HG03064 (cell line): ENCODE results near the gene C17orf100.

Experiments
- ATAC-seq: cut with Tn5 transposase; IDR thresholded peaks from one replicate; pipeline ENCODE4 v1.9.1; 2021; ENCODE audit warnings: low read depth; ENCODE audit not compliant: unreplicated experiment

C17orf100 gene

DNA sequence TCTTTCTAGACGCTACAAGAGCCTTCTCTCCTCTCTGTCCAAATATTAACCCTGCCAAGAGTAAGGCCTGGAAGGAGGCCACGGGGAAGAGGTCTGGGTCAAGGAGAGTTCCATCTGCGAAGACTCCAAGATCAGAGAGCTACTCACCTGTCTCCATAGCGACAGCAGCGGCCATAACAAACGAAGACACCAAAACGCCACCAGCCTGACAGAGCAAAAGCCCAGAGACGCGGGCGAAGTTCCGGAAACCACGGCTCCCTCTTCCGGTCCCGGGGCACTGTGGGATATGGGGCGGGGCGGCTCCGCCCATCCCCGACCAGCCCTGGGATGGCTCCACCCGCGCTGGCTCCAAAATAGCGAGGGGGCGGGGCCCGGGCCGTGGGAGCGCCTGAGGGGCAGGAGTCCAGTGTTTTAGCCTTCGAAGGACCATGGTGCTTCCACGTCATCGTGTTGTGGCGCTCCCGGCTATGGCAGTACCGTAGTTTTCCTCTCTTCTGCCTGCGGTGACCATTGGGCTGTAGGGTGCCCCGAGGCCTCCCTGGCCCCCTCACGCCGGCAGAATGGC is at the start of gene C17orf100, which contains the start of gene MED31:
Gene C17orf100, plus strand, starts transcription at position 409 of the 565 bp plus-strand sequence. Its CDS starts 152 bp downstream, at position 561.
Gene MED31, minus strand, starts transcription at position 252 of the 565 bp plus-strand sequence. Its CDS starts 77 bp downstream, at position 175.
- ATAC-seq = peak; percentile 84

DNA sequence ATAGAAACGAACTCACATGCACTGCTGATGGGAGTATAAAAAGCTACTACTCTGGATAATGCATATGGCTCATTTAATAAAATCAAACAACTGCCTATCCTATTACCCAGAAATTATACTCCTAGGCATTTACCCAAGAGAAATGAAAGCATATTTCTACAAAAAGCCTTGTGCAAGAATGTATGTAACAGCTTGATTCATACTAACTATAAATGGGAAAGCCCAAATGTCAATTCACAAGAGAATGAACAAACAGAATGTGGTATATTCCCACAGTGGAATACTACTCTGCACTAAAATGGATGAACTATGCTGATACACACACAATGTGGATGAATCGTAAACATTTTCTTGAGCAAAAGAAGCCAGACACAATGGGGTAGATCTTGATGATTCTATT is 49.4 kb upstream of the C17orf100 start:
- no peak for ATAC-seq

DNA sequence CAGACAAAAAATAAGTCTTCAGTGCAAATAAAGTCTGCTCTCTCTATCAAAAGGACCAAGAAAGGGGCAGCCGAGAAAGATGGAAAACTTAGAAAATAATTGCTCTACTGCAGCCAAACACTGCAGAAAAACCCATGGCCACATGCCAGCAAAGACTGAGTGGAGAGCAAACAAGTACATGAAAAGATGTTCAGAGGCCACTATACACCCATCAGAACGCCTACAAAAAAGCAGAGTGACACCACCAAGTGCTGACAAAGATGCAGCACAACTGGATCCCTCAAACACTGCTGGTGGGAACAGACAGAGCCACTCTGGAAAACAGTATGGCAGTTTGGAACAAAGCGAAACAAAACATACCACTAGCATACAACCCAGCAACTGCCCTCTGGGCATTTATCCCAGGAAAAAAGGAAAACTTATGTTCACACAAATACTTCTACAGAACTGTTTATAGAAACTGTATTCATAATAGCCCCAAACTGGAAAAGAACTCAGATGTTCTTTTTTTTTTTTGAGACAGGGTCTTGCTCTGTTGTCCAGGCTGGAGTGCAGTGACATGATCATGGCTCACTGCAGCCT is 47.7 kb upstream of the C17orf100 start:
- no peak for ATAC-seq

DNA sequence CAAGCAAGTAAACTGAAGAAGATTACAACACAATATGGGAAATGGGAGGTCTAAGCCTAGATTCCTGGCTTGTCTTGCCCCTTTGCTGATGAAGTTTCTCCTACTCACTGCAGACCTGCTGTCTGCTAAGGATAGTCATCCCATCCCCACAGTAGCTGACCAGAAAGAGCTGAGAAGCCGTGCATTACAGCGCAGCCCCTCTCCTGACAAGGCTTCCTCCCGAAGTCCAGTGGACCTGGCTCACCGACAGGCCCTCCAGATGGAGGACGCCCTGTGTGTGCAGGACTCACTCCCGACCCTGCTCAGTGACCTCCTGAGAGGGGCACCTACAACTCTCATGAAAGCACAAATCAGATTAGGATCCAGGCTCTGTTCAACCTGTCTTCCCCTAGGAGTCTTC is 46.4 kb upstream of the C17orf100 start:
- no peak for ATAC-seq

DNA sequence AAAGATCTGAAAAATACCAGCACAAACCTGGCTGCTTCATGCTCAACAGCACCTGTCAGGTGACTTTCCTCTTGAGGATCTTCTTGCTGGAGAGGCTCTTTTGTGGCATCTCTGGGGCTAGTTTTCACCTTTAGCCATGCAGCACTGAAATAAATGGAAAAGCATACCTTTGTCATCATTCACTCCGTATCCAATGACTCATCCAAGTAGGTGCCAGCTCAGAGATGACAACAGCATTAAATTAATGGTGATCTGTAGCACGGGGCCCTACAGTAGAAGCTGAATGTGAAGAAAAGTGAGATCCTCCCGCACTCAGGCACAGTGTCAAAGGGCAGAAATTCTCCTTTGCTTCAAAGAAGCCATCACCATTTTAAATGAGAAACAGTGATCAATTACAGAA is 43.2 kb upstream of the C17orf100 start:
- no peak for ATAC-seq

DNA sequence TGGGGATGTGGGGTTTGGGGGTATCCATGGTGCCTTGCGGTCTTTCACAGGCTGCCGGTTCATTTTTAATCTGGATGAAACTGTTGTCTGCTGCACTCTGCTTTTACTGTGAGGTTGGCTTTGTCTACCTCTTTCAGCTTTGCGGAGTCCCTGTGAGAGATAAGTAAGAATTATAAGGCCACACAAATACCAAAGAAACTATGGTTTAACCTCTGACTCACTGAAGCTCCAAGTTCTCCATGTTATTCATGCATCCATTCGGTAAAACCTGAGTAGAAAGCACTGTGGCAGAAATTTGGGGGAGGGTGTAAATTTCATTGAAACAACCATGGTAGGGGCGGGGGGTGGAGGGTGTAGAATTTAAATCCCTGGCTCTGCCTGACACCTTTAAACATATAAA is 41.6 kb upstream of the C17orf100 start:
- ATAC-seq = no peak

DNA sequence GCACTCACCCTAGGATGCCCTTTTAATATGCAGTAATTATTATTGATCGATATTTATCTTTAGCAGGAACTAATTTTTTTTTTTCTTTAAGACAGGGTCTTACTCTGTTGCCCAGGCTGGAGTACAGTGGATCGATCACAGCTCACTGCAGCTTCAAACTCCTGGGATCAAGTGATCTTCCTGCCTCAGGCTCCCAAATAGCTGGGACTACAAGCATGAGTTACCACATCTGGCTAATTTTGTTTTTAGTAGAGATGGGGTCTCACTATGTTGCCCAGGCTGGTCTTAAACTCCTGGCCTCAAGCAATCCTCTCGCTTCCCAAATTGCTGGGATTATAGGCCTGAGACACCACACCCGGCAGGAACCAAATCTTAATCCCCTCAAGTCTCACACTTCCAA is 40.3 kb upstream of the C17orf100 start:
- ATAC-seq = no peak

DNA sequence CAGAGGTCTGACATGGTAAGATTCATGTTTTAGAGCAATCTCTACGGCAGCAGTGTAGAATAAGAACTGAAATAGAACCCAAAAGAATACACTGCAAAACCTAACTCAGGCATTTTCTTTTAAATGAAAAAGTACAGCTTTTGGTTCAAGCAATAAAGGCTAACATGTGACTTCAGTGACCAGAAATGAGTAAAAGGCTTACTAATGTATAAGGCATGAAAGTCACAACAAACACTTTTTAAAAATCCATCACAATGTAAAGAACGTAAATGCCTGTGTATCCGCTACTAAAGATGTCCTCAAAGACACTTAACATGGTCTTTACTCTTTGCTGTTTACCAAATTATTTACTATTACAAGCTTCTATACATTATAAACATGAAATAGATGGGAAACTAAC is 27.6 kb upstream of the C17orf100 start:
- ATAC-seq = no peak

DNA sequence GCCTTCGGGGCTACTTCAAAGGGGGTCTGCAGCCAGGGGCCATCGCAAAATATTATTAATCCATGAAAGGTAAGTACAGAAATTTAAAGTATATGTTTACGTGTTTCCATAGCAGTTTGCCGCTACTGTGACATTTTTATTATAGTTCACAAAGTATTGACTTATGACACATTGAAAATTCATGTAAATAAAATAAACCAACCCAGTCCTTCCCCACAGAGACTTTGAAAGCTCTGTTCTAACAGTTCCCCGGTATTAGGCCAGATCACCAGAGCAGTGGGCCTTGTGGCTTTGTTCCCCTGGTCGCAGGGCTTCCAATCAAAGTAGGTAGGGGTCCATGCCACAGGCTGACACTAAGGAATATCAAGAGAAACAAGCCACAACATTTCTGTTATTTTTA is 24.9 kb upstream of the C17orf100 start:
- ATAC-seq = no peak

DNA sequence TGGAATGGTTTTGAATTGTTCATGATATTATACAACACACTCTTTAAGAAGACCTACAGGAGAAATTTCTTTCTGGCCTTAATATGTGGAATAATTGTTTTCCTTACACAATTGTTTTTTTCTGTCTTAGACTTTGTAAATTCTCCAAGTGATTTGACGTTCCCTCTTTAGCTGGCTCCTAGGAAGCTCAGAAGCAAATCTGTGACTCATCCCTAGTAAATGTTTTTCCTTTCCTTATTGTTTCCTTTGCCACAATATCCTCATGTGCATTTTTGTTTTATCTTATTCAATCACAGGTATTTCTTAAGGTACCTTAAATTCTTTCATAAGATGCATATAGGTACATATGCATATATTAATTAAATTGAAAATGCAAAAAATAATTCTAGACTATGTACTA is 24.5 kb upstream of the C17orf100 start:
- no peak for ATAC-seq

DNA sequence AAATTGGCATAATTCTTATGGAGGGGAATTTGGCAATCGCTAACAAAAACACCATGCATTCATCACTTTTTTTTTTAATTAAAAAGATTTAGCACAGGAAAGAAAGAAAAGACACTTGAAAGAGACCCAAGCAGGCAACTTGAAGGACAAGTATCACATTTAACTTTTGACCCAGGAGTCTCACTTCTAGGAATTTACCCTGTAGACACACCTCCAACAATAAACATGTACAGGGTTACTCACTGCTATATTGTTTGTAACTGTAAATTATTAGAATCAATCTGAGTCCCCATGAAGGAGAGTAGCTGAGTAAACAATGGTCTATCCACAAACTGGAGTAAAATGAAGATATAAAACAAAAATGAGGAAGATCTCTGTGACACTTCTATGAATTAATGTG is 21.2 kb upstream of the C17orf100 start:
- ATAC-seq = no peak

DNA sequence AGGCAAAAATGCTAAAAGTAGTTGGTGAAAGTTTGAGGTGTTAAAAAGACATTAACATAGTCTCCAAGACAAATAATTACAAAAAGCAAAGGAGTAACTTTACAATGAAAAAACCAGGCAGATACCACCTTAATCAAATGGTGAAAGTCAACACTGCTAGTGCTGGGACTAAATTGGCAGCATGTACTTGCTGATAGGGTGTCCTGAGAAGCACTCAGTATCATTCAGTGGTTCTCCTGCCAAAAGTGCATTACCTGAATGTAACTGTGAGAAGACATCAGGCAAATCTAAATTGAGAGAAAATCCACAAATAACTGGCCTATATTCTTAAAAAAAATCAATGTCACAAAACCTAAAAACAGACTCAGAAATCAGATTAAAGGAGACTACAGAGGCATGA is 19.0 kb upstream of the C17orf100 start:
- no peak for ATAC-seq

DNA sequence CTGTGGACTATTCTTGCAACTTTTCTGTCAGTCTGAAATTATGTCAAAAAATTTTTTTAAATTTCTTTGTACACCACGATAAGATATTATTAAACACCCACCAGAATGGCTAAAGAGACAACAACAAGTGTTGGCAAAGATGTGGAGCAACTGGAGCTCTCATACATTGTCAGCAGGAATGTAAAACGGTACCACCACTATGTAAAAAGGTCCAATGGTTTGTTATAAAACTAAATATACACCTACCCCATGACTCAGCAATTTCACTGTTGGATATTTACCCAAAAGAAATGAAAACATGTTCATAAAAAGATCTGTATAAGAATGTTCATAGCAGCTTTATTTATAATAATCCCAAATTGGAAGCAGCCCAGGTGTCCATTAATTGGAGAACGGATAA is 18.3 kb upstream of the C17orf100 start:
- no peak for ATAC-seq

DNA sequence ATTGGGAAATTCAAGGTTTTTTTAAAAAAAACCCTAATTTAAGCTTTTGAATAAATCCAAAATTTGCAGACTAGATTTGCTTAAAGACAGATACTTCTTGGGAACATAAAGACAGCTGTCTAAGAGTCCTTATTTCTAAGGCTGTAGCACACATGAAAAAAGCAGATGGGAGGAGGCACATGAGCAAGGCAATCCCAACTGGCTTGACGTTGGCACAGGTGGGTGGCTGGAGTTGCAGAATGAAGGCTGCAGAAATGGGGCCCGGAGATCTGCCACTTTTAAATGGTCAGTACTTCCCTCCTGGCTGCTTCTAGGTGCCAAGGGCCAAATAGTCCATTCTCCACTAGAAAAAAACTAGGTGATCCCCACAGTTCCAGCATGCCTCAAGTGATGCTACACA is 15.5 kb upstream of the C17orf100 start:
- no peak for ATAC-seq

DNA sequence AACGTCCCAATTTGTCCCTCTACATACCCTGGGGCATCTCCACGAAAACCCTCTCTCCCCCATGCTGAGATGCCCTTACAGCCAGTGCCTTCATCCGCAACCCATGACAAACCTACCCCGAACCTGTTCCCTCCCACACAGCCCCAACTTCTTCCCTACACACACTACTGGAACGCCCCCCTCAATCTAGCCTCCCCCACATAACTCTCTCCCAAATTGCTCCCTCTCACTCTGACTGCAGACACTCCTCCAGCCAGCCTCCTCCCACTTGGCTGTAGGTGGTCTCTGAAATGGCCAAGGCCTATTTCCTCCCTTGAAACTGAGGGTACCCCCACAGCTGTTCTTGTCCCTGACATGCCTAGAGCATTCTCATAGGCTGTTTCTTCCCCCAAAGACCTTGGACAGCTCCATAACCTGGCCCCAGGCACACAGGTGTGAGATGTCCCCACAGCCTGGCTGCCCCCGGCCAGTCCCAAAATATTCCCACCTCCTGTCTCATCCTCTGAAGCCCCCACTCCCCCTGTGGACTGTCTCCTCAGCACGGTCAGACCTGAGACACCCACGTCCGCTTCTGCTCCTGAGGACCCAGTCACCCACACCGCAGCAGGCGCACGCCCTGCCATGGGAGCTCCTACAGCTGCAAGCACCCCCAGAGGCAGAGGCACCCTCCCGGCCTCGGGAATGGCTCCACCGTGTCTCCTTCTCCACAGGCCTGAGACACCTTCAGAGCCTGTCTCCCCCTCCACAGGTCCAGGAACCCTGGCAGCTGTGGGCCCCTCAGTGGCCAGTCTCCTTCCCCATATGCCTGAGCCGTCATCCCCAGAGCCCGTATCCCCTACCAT is 14.7 kb upstream of the C17orf100 start:
- ATAC-seq = no peak

DNA sequence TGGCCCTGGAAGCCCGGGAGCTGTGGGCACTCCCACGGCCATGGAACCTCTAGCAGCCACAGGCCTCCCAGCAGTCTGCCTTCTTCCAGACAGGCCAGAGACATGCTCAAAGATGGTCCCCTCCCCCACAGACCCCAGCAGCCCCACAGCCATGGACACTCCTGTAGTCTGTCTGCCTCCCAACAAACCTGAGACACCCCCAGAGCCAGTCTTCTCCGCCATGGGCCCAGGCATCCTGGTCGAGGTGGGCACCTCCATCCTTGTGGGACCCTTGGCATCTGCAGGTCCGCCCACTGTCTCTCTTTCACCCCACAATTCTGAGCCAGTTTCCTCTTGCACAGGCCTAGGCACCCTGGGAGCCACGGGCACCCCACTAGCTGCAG is 14.1 kb upstream of the C17orf100 start:
- ATAC-seq = no peak

DNA sequence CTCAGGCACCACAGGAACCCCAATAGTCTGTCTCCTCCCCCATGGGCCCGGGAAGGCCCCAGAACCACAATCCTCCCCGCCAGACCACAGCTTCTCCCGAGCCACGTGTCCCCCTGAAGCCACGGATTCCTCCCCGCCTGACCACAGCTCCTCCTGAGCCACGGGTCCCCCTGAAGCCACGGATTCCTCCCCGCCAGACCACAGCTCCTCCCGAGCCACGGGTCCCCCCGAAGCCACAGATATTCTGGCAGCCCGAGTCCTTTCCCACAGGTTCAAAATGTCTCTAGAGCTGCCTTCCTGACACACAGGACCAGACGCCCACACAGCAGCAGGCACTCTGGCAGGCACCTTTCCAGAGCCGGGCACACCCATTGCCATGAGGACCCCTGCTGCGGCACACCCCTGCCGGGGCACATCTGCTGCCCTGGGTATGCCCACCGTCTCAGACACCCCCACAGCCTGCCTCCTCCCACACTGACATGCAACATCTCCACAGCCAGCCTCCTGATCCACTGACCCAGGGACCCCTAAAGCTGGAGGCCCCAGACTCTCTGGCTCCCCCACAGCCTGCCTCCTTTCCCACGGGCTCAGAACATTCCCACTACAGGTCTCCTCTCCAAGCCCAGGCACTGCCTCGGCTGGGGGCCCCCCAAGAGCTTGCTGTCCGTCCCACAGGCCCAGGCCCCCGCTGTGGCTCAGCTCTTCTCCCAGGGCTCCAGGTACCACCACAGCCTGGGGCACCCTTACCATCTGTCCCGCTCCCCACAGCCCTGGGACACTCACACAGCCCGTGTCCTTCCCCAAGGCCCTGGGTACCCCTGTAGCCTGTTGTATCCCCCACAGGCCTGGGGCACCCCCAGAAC is 13.3 kb upstream of the C17orf100 start:
- ATAC-seq = no peak

DNA sequence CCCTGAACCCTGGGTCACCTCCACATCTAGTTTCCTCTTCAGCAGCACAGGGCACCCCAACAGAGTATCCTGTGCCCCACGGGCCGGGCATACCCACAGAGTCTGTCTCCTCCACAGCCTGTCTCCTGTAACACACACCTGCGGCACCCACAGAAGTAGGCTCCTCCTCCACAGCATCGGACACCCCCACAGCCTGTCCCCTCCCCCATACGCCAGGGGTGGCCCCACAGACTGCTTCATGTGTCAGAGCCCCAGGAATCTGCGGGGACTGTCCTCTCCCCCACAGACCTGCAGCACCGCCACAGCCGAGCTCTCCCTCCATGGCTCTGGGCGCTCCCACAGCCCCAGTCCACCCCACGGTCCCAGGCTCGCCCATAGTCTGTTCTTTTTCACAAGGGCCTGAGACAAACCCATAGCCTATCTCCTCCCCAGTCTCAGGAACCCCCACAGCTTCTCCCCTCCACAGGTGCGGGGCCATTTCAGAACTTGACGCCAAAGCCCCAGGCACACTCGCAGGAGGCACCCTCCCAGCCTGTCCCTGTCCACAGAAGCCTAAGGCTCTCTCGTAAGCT is 12.5 kb upstream of the C17orf100 start:
- ATAC-seq = no peak

DNA sequence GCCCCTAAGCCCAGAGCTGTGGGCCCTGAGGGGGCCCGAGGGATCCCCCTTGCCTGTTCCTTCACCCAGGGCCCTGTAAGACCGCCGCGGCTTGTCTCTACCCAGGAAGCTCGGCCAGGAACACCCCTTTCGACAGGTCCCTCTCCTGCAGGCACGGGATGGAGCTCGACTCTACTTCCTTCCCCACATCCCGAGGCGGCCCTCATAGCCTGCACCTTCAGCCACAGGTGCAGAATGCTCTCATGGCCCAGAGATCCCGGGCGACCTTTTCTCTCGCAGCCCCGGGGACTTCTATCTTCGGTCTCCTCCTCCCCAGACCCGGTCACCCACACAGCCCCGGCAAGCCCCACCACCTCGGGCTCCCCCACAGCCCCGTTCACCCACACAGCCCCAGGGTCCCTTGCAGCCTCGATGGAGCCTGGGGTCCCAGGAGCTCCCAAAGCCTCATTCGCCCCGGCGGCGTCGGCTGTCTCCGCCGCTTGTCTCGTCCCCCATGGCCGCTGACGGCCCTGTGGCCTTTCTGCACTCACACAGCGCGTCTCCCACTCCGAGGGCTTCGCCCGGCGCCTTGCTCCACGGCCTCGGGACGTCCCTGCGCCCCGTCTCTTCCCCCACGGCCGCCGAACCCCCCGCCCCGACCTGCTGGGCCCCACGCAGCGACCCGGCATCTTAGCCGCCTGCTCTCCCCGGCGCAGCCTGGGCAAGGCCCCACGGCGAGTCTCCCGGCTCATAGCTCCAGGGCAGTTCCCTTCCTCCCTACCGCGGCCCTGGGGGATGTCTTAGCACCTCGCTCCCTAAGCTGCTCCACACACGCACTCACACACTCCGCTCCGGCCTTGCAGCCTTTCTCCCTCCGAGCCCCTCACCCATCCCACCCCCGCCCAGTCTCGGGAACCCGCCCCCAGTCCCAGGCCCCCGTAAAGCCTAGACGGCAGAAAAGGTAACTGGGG is 11.7 kb upstream of the C17orf100 start:
- ATAC-seq = no peak
